Tibial artery (tissue), 4 donors: ENCODE data around the gene SMOC2.
A peak's percentile ranks its signal among the peaks of the same experiment; 100 is the strongest.
"Not testable (repeated sequence)": the region's sequence is repeated elsewhere in the genome, so short reads cannot be mapped to it uniquely, and the experiment has no call there.

Experiments used
- DNase-seq, 2 donors: peaks; one replicate each; pipeline ENCODE4 v3.0.0-alpha.2; 2019
- H3K27ac ChIP-seq, 2 donors: fragments of 200-600 bp; sonication (generic) in 1 of 2; 1 replicate in 1 of 2; 2 replicates in 1 of 2; pipeline ENCODE4 v1.5.1; 2018 to 2019; ENCODE audit warnings: mild to moderate bottlenecking in 1 of 2
- H3K27me3 ChIP-seq, 2 donors: fragments of 200-600 bp; sonication (generic) in 1 of 2; one replicate each; pipeline versions ENCODE4 v1.5.1 to v1.6.0; 2016 to 2019
- H3K36me3 ChIP-seq, 3 donors: fragments of 200-600 bp; sonication (generic) in 2 of 3; one replicate each; pipeline ENCODE4 v1.5.1; 2016 to 2019; ENCODE audit warnings: mild to moderate bottlenecking in 2 of 3
- H3K4me1 ChIP-seq, 4 donors: fragments of 200-600 bp; sonication (generic) in 2 of 4; 1 replicate in 3 of 4; 2 replicates in 1 of 4; pipeline ENCODE4 v1.5.1; 2016 to 2019
- H3K4me3 ChIP-seq, 2 donors: fragments of 200-600 bp; sonication (generic) in 1 of 2; 1 replicate in 1 of 2; 2 replicates in 1 of 2; pipeline ENCODE4 v1.5.1; 2018 to 2019; ENCODE audit warnings: mild to moderate bottlenecking in 2 of 2
- H3K9me3 ChIP-seq, 3 donors: fragments of 200-600 bp; sonication (generic) in 1 of 3; one replicate each; pipeline ENCODE4 v1.5.1; 2016 to 2019
- CTCF ChIP-seq, 2 experiments: fragments of 200-600 bp in 1 of 2; fragments of 450-650 bp in 1 of 2; IDR thresholded peaks; one replicate each; pipeline ENCODE4 v1.5.1; 2017 to 2019; ENCODE audit warnings: antibody characterized with exemption in 2 of 2, mild to moderate bottlenecking in 1 of 2, moderate library complexity in 1 of 2
- intact Hi-C: fragments of 100-400 bp; cut with DNase I; formaldehyde crosslinking; loops from one replicate; pipeline ENCODE4 v1.15.0; 2023; ENCODE audit warnings: low total_unique reads

SMOC2 gene

DNA sequence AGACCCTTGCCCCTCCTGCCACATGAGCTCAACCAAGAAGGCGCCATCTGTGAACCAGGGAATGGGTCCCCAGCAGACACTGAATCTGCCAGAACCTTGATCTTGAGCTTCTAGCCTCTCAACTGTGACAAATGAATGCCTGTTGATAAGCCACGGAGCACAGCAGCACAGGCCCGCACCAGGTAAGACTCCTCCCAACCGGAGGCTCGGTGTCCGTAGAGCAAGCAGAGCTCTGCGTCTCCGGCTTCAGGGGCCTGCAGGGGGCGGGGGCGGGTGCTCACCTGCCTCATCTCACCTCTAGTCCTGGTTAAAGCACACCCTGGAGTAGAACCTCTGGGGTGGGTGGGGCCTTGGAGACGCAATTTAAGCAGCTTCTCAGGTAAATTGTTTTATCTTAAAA is 122.7 kb downstream of the SMOC2 start:
- Histone ChIP-seq H3K9me3 (no peaks in the 10 kb centered on the region), H3K36me3 (peaks cover 0 to 5% (median 5%) of the 10 kb centered on the region in 3 donors), H3K27ac (no peak overlapping the region), H3K27me3 (no peaks in the 10 kb centered on the region), H3K4me1 (no peaks in the 10 kb centered on the region), H3K4me3 (no peak overlapping the region)
- intact Hi-C loops: no loop called here
- DNase-seq: no peak
- no peak for TF ChIP-seq CTCF (IDR thresholded peaks at IDR 0.05)

- Histone ChIP-seq H3K36me3 (peaks cover 0 to 7% (median 5%) of the 10 kb centered on the region in 3 donors), H3K9me3 (no peaks in the 10 kb centered on the region), H3K27ac (no peak overlapping the region), H3K27me3 (no peaks in the 10 kb centered on the region), H3K4me1 (no peaks in the 10 kb centered on the region), H3K4me3 (no peak overlapping the region)
- no peak for TF ChIP-seq CTCF (IDR thresholded peaks at IDR 0.05)
- intact Hi-C loops: no loop called here
- DNase-seq: no peak
Observed at GRCh38 chr6:168565112-168565511, 124.1 kb downstream of the SMOC2 start.

- TF ChIP-seq CTCF (IDR thresholded peaks at IDR 0.05): no peak
- Histone ChIP-seq H3K36me3 (peaks cover 0 to 7% (median 0%) of the 10 kb centered on the region in 3 donors), H3K4me3 (no peak overlapping the region), H3K27me3 (no peaks in the 10 kb centered on the region), H3K27ac (no peak overlapping the region), H3K9me3 (no peaks in the 10 kb centered on the region), H3K4me1 (peaks cover 0 to 13% (median 12%) of the 10 kb centered on the region in 4 donors)
- intact Hi-C loops: no loop called here
- no peak for DNase-seq
Observed at GRCh38 chr6:168570211-168570610, 129.2 kb downstream of the SMOC2 start.

DNA sequence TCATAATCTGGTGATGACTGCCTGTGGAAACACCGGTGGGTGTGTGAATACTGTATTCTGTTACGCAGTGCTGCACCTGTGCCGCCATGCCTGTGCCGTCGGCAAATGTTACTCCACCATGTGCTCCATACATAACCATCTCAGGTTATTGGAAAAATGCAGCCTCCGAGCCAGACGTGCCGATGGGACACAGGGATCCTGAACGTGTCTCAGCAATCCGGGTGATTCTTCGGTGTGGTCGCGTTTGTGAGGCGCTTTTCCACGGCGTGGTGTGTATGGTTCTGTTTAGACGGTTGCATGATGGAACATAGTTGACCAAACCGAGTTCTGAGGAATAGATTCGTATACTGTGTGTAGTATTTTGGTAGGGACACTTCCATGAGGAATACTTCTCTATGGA is 130.3 kb downstream of the SMOC2 start:
- H3K27ac ChIP-seq: no peak overlapping the region
- H3K4me3 ChIP-seq: no peak overlapping the region
- no peak for TF ChIP-seq CTCF (IDR thresholded peaks at IDR 0.05)
- H3K9me3 ChIP-seq: no peaks in the 10 kb centered on the region
- DNase-seq: no peak
- intact Hi-C loops: no loop called here
- peaks cover 0 to 7% (median 0%) of the 10 kb centered on the region in 3 donors for H3K36me3 ChIP-seq
- no peaks in the 10 kb centered on the region for H3K27me3 ChIP-seq
- H3K4me1 ChIP-seq: peaks cover 0 to 22% (median 20%) of the 10 kb centered on the region in 4 donors

GRCh38 chr6:168573276-168573835 is 132.4 kb downstream of the SMOC2 start:
- intact Hi-C loops, H3K9me3 ChIP-seq, H3K36me3 ChIP-seq, H3K27me3 ChIP-seq, H3K4me3 ChIP-seq, DNase-seq: not testable (repeated sequence)
- peaks cover 0 to 29% (median 20%) of the 10 kb centered on the region in 4 donors for H3K4me1 ChIP-seq
- H3K27ac ChIP-seq: peak overlapping the region; percentile 71 to 80

DNA sequence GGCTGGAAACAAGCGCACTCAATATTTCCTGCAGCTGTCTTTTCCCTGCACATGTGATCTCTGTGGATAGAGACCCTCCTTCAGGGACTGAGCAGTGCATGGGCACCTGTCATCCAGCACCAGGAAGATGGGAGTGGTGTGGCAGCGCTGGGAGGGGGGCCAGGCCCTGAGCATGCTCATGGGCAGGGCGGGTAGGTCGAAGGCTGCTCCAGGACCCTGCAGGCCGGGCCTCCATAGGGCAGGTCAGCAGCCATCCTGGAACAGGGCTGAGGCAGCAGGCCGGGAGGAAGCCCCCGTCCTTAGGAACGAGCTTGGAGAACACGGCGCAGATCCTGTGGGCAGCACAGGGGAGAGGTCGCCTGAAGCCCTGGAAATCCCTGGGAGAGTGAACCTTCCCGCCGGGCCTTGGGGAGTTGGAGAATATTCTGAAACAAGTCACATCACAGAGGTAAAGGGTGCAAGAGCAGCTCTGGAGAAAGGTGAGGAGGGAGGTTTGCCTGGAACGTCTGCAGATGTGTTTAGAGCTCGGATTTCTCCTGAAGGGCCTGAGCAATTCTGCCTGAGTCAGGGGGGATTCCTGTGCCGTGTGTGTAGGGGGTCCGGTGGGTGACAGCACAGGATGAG is 133.2 kb downstream of the SMOC2 start:
- Histone ChIP-seq H3K4me1 (peaks cover 0 to 37% (median 20%) of the 10 kb centered on the region in 4 donors), H3K36me3 (no peaks in the 10 kb centered on the region), H3K27ac (peak overlapping the region; percentile 71 to 80), H3K9me3 (no peaks in the 10 kb centered on the region), H3K4me3 (peak overlapping the region; percentile 0 to 18), H3K27me3 (no peaks in the 10 kb centered on the region)
- no peak for TF ChIP-seq CTCF (IDR thresholded peaks at IDR 0.05)
- intact Hi-C loops: no loop called here
- DNase-seq: no peak
